ENCODE results near the gene UNC13A.

DNA sequence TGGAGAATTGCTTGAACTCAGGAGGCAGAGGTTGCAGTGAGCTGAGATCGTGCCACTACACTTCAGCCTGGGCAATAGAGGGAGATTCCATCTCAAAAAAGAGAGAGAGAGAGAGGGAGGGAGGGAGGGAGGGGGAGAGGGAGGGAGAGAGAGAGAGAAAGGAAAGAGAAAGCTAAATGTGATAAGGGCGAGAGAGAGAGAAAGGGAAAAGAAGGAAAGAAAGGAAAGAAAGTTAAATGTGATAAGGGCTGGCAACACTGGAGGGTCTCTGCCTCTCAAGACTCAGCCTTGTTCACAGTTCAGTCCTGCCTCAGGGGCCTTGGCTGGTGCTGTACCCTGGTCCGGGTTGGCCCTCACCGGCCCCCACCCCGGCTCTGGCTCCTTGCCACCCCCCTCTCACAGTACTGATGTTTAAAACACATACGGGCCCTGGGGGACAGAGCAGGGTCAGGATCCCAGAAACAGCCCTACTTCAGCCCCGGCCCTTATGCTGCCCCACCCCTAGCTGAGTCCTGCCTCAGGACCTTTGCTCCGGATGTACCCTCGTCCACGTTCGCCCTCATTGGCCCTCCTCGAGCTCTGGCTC, 34.6 kb upstream of the UNC13A start:
- TF ChIP-seq, protein P1, sequence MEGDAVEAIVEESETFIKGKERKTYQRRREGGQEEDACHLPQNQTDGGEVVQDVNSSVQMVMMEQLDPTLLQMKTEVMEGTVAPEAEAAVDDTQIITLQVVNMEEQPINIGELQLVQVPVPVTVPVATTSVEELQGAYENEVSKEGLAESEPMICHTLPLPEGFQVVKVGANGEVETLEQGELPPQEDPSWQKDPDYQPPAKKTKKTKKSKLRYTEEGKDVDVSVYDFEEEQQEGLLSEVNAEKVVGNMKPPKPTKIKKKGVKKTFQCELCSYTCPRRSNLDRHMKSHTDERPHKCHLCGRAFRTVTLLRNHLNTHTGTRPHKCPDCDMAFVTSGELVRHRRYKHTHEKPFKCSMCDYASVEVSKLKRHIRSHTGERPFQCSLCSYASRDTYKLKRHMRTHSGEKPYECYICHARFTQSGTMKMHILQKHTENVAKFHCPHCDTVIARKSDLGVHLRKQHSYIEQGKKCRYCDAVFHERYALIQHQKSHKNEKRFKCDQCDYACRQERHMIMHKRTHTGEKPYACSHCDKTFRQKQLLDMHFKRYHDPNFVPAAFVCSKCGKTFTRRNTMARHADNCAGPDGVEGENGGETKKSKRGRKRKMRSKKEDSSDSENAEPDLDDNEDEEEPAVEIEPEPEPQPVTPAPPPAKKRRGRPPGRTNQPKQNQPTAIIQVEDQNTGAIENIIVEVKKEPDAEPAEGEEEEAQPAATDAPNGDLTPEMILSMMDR (IDR thresholded peaks at IDR 0.05), result no peak
- TF ChIP-seq POLR2A (IDR thresholded peaks at IDR 0.05), result no peak
